Stimulated activated CD4-positive, alpha-beta T cell treated with anti-CD3 and anti-CD28 coated beads, Interleukin-15, amount 100 ng/mL, for 24 hours (primary cell): ENCODE results near the gene CFAP77.

Source experiments
- DNase-seq: peaks from one replicate; pipeline ENCODE4 v3.0.0-alpha.2; 2020

CFAP77 gene

GRCh38 chr9:132584601-132585560, 174.9 kb downstream of the CFAP77 start:
- no peak for DNase-seq

- no peak for DNase-seq
Observed at GRCh38 chr9:132585954-132586829, 176.2 kb downstream of the CFAP77 start.

GRCh38 chr9:132586830-132587591, 177.0 kb downstream of the CFAP77 start:
- no peak for DNase-seq

- DNase-seq: no peak
Observed at GRCh38 chr9:132587592-132587955, 177.6 kb downstream of the CFAP77 start.

- no peak for DNase-seq
Observed at GRCh38 chr9:132588098-132588497, 178.1 kb downstream of the CFAP77 start.

GRCh38 chr9:132588501-132589147, 178.6 kb downstream of the CFAP77 start:
- no peak for DNase-seq

GRCh38 chr9:132589148-132590036, 179.4 kb downstream of the CFAP77 start:
- no peak for DNase-seq

GRCh38 chr9:132590037-132590317, 180.0 kb downstream of the CFAP77 start:
- no peak for DNase-seq

GRCh38 chr9:132590318-132591182, 180.5 kb downstream of the CFAP77 start:
- no peak for DNase-seq

GRCh38 chr9:132591244-132591643, 181.2 kb downstream of the CFAP77 start:
- DNase-seq: no peak

- DNase-seq: no peak
Observed at GRCh38 chr9:132591751-132592314, 181.8 kb downstream of the CFAP77 start.

- no peak for DNase-seq
Observed at GRCh38 chr9:132592451-132592850, 182.4 kb downstream of the CFAP77 start.

- DNase-seq: no peak
Observed at GRCh38 chr9:132594412-132594811, 184.4 kb downstream of the CFAP77 start.

GRCh38 chr9:132595319-132595718, 185.3 kb downstream of the CFAP77 start:
- DNase-seq: no peak

GRCh38 chr9:132596200-132596599, 186.2 kb downstream of the CFAP77 start:
- no peak for DNase-seq

GRCh38 chr9:132597073-132597775, 187.2 kb downstream of the CFAP77 start:
- no peak for DNase-seq

GRCh38 chr9:132600326-132600984, 190.4 kb downstream of the CFAP77 start:
- DNase-seq: no peak

GRCh38 chr9:132602207-132602606, 192.2 kb downstream of the CFAP77 start:
- DNase-seq: no peak

- DNase-seq: no peak
Observed at GRCh38 chr9:132605387-132605786, 195.4 kb downstream of the CFAP77 start.
